ENCODE measurements around the gene IGSF5.
"Not testable (repeated sequence)": the region's sequence is repeated elsewhere in the genome, so short reads cannot be mapped to it uniquely, and the experiment has no call there.

Gene IGSF5

GRCh38 chr21:39744883-39745282 is at the start of gene IGSF5:
IGSF5 (plus strand) TSS chr21:39745183; CDS start chr21:39745510, 327 bp downstream.
- not testable (repeated sequence) for H3K27me3 ChIP-seq (replicated peaks; ENCODE audit: control insufficient read depth, insufficient read depth, low read length); H3K4me3 ChIP-seq (replicated peaks; ENCODE audit: low read depth, low read length); H3K36me3 ChIP-seq (ENCODE audit: control insufficient read depth, insufficient read depth, low read length); DNase-seq (ENCODE audit: extremely low read depth, insufficient read length)

- Histone ChIP-seq H3K36me3 (ENCODE audit: control insufficient read depth, insufficient read depth, low read length) (no peaks in the 10 kb centered on the region), H3K27me3 (replicated peaks; ENCODE audit: control insufficient read depth, insufficient read depth, low read length) (no peaks in the 10 kb centered on the region), H3K4me3 (replicated peaks; ENCODE audit: low read depth, low read length) (no peak overlapping the region)
- no peak for TF ChIP-seq CTCF (IDR thresholded peaks at IDR 0.05; ENCODE audit: insufficient read depth, low read length, poor library complexity, severe bottlenecking)
- DNase-seq (ENCODE audit: extremely low read depth, insufficient read length) = no peak
These were observed 48.8 kb upstream of the IGSF5 start for GRCh38 chr21:39696196-39696595.

- Histone ChIP-seq H3K36me3 (ENCODE audit: control insufficient read depth, insufficient read depth, low read length) (no peaks in the 10 kb centered on the region), H3K27me3 (replicated peaks; ENCODE audit: control insufficient read depth, insufficient read depth, low read length) (no peaks in the 10 kb centered on the region), H3K4me3 (replicated peaks; ENCODE audit: low read depth, low read length) (no peak overlapping the region)
- TF ChIP-seq CTCF (IDR thresholded peaks at IDR 0.05; ENCODE audit: insufficient read depth, low read length, poor library complexity, severe bottlenecking) = no peak
- DNase-seq (ENCODE audit: extremely low read depth, insufficient read length) = no peak
These were observed 48.4 kb upstream of the IGSF5 start for GRCh38 chr21:39696618-39697017.

- no peak for TF ChIP-seq CTCF (IDR thresholded peaks at IDR 0.05; ENCODE audit: insufficient read depth, low read length, poor library complexity, severe bottlenecking)
- no peak for DNase-seq (ENCODE audit: extremely low read depth, insufficient read length)
- Histone ChIP-seq H3K27me3 (replicated peaks; ENCODE audit: control insufficient read depth, insufficient read depth, low read length) (no peaks in the 10 kb centered on the region), H3K4me3 (replicated peaks; ENCODE audit: low read depth, low read length) (no peak overlapping the region), H3K36me3 (ENCODE audit: control insufficient read depth, insufficient read depth, low read length) (no peaks in the 10 kb centered on the region)
These were observed 44.7 kb upstream of the IGSF5 start for GRCh38 chr21:39700318-39700717.

- no peak for TF ChIP-seq CTCF (IDR thresholded peaks at IDR 0.05; ENCODE audit: insufficient read depth, low read length, poor library complexity, severe bottlenecking)
- DNase-seq (ENCODE audit: extremely low read depth, insufficient read length) = no peak
- Histone ChIP-seq H3K36me3 (ENCODE audit: control insufficient read depth, insufficient read depth, low read length) (no peaks in the 10 kb centered on the region), H3K27me3 (replicated peaks; ENCODE audit: control insufficient read depth, insufficient read depth, low read length) (no peaks in the 10 kb centered on the region), H3K4me3 (replicated peaks; ENCODE audit: low read depth, low read length) (no peak overlapping the region)
These were observed 41.4 kb upstream of the IGSF5 start for GRCh38 chr21:39703578-39703977.

- Histone ChIP-seq H3K4me3 (replicated peaks; ENCODE audit: low read depth, low read length) (no peak overlapping the region), H3K36me3 (ENCODE audit: control insufficient read depth, insufficient read depth, low read length) (no peaks in the 10 kb centered on the region), H3K27me3 (replicated peaks; ENCODE audit: control insufficient read depth, insufficient read depth, low read length) (no peaks in the 10 kb centered on the region)
- DNase-seq (ENCODE audit: extremely low read depth, insufficient read length) = no peak
- TF ChIP-seq CTCF (IDR thresholded peaks at IDR 0.05; ENCODE audit: insufficient read depth, low read length, poor library complexity, severe bottlenecking) = no peak
These were observed 39.1 kb upstream of the IGSF5 start for GRCh38 chr21:39705849-39706248.

Measured in GM06990 (cell line).